ENCODE results near the gene SKIC8. TPM values are rescaled to one million over a fixed set of nuclear protein-coding genes. Genes with fewer than 3 reads are reported as not detected.
A peak's percentile ranks its signal among the peaks of the same experiment; 100 is the strongest.

The SKIC8 gene
- total RNA-seq, 1 donor from 2014 or later, result 43.6 TPM

- Histone ChIP-seq H4K20me1 (ENCODE audit: insufficient read depth, low read length) (no peaks in the 10 kb centered on the region), H3K9ac (ENCODE audit: low read length) (peak overlapping the region; percentile 30), H3K27ac (ENCODE audit: low read depth, low read length) (no peak overlapping the region), H3K4me1 (ENCODE audit: insufficient read depth, low read length) (peaks cover 25% of the 10 kb centered on the region), H3K4me2 (ENCODE audit: low read length) (no peak overlapping the region), H3K27me3 (ENCODE audit: insufficient read depth, low read length) (no peaks in the 10 kb centered on the region), H3K36me3 (ENCODE audit: insufficient read depth, low read length) (no peaks in the 10 kb centered on the region), H3K4me3 (ENCODE audit: insufficient read depth, low read depth, low read length) (no peak overlapping the region), H3K9me3 (ENCODE audit: insufficient read depth, low read depth, low read length) (no peaks in the 10 kb centered on the region), H2AFZ (ENCODE audit: low read depth, low read length) (peak overlapping the region; percentile 51), H3K79me2 (ENCODE audit: insufficient read depth, low read length) (no peaks in the 10 kb centered on the region)
- Mint-ChIP-seq H3K4me3 (ENCODE audit: unreplicated experiment) (no peak overlapping the region), H3K27me3 (ENCODE audit: low read depth, unreplicated experiment) (peaks cover 12% of the 10 kb centered on the region), H3K9me3 (ENCODE audit: unreplicated experiment) (no peaks in the 10 kb centered on the region), H3K27ac (ENCODE audit: unreplicated experiment) (peak overlapping the region; percentile 19), H3K4me1 (ENCODE audit: low read depth, unreplicated experiment) (peaks cover 25% of the 10 kb centered on the region), H3K36me3 (ENCODE audit: low read depth, unreplicated experiment) (no peaks in the 10 kb centered on the region)
- no peak for FAIRE-seq
- TF ChIP-seq CTCF (IDR thresholded peaks at IDR 0.05; ENCODE audit: insufficient read depth, low read depth, low read length) (no peak), EZH2 (IDR thresholded peaks at IDR 0.05; ENCODE audit: insufficient read depth, low read length) (no peak)
- DNase-seq (ENCODE audit: low read depth), result no peak
Observed at GRCh38 chr15:78307976-78308375, 8.6 kb upstream of the SKIC8 start.

- Histone ChIP-seq H2AFZ (ENCODE audit: low read depth, low read length) (peak overlapping the region; percentile 23), H3K79me2 (ENCODE audit: insufficient read depth, low read length) (no peaks in the 10 kb centered on the region), H3K9me3 (ENCODE audit: insufficient read depth, low read depth, low read length) (no peaks in the 10 kb centered on the region), H3K27ac (ENCODE audit: low read depth, low read length) (peak overlapping the region; percentile 58), H3K27me3 (ENCODE audit: insufficient read depth, low read length) (no peaks in the 10 kb centered on the region), H3K4me3 (ENCODE audit: insufficient read depth, low read depth, low read length) (no peak overlapping the region), H4K20me1 (ENCODE audit: insufficient read depth, low read length) (no peaks in the 10 kb centered on the region), H3K4me2 (ENCODE audit: low read length) (peak overlapping the region; percentile 75), H3K4me1 (ENCODE audit: insufficient read depth, low read length) (peaks cover 32% of the 10 kb centered on the region), H3K9ac (ENCODE audit: low read length) (peak overlapping the region; percentile 57), H3K36me3 (ENCODE audit: insufficient read depth, low read length) (no peaks in the 10 kb centered on the region)
- Mint-ChIP-seq H3K4me1 (ENCODE audit: low read depth, unreplicated experiment) (peaks cover 27% of the 10 kb centered on the region), H3K9me3 (ENCODE audit: unreplicated experiment) (no peaks in the 10 kb centered on the region), H3K4me3 (ENCODE audit: unreplicated experiment) (no peak overlapping the region), H3K36me3 (ENCODE audit: low read depth, unreplicated experiment) (no peaks in the 10 kb centered on the region), H3K27me3 (ENCODE audit: low read depth, unreplicated experiment) (peaks cover 5% of the 10 kb centered on the region), H3K27ac (ENCODE audit: unreplicated experiment) (peak overlapping the region; percentile 94)
- TF ChIP-seq CTCF (IDR thresholded peaks at IDR 0.05; ENCODE audit: insufficient read depth, low read depth, low read length) (no peak), EZH2 (IDR thresholded peaks at IDR 0.05; ENCODE audit: insufficient read depth, low read length) (no peak)
- FAIRE-seq (no peak), DNase-seq (ENCODE audit: low read depth) (peak; percentile 71)
Observed at GRCh38 chr15:78306176-78306774, 6.9 kb upstream of the SKIC8 start.

Measured in astrocyte (in vitro differentiated cells and primary cell).